CD4-positive, alpha-beta T cell (primary cell): ENCODE measurements around the gene EFCAB9. TPM values are rescaled to one million over a fixed set of nuclear protein-coding genes. Genes with fewer than 3 reads are reported as not detected.

Experiments used
- ATAC-seq: fragments of 200-7000 bp; cut with Tn5 transposase; one replicate; pipeline ENCODE4 v1.10.0; 2022; ENCODE audit warnings: mild to moderate bottlenecking; ENCODE audit not compliant: poor library complexity
- CTCF ChIA-PET: fragments of 350-600 bp; sonication (Branson Sonifier 250); formaldehyde crosslinking; loops from one replicate; lab custom pipeline; 2021; ENCODE audit warnings: antibody characterized with exemption, inconsistent platforms; lab: Charles Lee
- POLR2A ChIA-PET: fragments of 350-600 bp; sonication (Branson Sonifier 250); formaldehyde crosslinking; loops from one replicate; lab custom pipeline; 2021; ENCODE audit warnings: antibody characterized with exemption, inconsistent platforms; lab: Charles Lee
- DNase-seq, 14 experiments: peaks; one replicate each; pipeline ENCODE4 v3.0.0-alpha.2; 2013 to 2020; ENCODE audit warnings: mixed read lengths in 2 of 14
- H3K27ac ChIP-seq, 2 donors: one replicate each; pipeline versions ENCODE4 v1.5.1 to v1.7.0; 2013; ENCODE audit warnings: low read length in 2 of 2, low read depth in 1 of 2, mild to moderate bottlenecking in 1 of 2
- H3K27me3 ChIP-seq, 2 experiments: 1 replicate in 1 of 2; 2 replicates in 1 of 2; pipeline versions ENCODE4 v1.6.1 to v1.7.0; 2013; ENCODE audit warnings: low read length in 2 of 2, control low read depth in 1 of 2, mild to moderate bottlenecking in 1 of 2, moderate library complexity in 1 of 2; ENCODE audit not compliant: insufficient read depth in 2 of 2, control insufficient read depth in 1 of 2
- H3K36me3 ChIP-seq: one replicate; pipeline ENCODE4 v1.6.1; 2013; ENCODE audit warnings: low read length, control low read depth; ENCODE audit not compliant: insufficient read depth
- H3K4me1 ChIP-seq: one replicate; pipeline ENCODE4 v1.6.1; 2013; ENCODE audit warnings: low read length, control low read depth; ENCODE audit not compliant: insufficient read depth
- H3K4me3 ChIP-seq: one replicate; pipeline ENCODE4 v1.5.1; 2013; ENCODE audit warnings: mild to moderate bottlenecking, low read length, moderate library complexity
- H3K9me3 ChIP-seq, 2 experiments: 1 replicate in 1 of 2; 2 replicates in 1 of 2; pipeline versions ENCODE4 v1.6.1 to v1.7.0; 2013; ENCODE audit warnings: low read length in 2 of 2, mild to moderate bottlenecking in 2 of 2, control low read depth in 1 of 2, moderate library complexity in 1 of 2; ENCODE audit not compliant: control insufficient read depth in 1 of 2, insufficient read depth in 1 of 2
- H3K27ac Mint-ChIP-seq: one replicate; pipeline ENCODE4 v1.8.0; 2020; ENCODE audit warnings: mixed read lengths
- H3K27me3 Mint-ChIP-seq: one replicate; pipeline ENCODE4 v1.8.0; 2021; ENCODE audit warnings: mixed read lengths
- H3K36me3 Mint-ChIP-seq: one replicate; pipeline ENCODE4 v1.8.0; 2021; ENCODE audit warnings: low read depth, mixed read lengths
- H3K4me1 Mint-ChIP-seq: one replicate; pipeline ENCODE4 v1.8.0; 2021; ENCODE audit warnings: low read depth, mixed read lengths
- H3K4me3 Mint-ChIP-seq: one replicate; pipeline ENCODE4 v1.8.0; 2020; ENCODE audit warnings: mild to moderate bottlenecking, mixed read lengths
- H3K9me3 Mint-ChIP-seq: one replicate; pipeline ENCODE4 v1.8.0; 2020; ENCODE audit warnings: mixed read lengths
- CTCF ChIP-seq: fragments of 200-600 bp; IDR thresholded peaks from one replicate; pipeline ENCODE4 v1.8.0; 2022; ENCODE audit warnings: antibody characterized with exemption, mild to moderate bottlenecking
- intact Hi-C, 2 experiments: fragments of 100-400 bp; cut with DNase I in 1 of 2; cut with micrococcal nuclease in 1 of 2; formaldehyde crosslinking; loops; one replicate each; pipeline versions ENCODE4 v1.15.1 to v1.9.0; 2023 to 2025; cut with DNase I, micrococcal nuclease
- total RNA-seq, 174 experiments: library from RNA in 2 of 174; stranded (reverse) in 2 of 174; gene quantifications; one replicate each; pipeline ENCODE4 v1.2.3 and lab custom pipeline; 2021 to 2026

The EFCAB9 gene
- total RNA-seq, 2 experiments from 2014 or later = not detected

DNA sequence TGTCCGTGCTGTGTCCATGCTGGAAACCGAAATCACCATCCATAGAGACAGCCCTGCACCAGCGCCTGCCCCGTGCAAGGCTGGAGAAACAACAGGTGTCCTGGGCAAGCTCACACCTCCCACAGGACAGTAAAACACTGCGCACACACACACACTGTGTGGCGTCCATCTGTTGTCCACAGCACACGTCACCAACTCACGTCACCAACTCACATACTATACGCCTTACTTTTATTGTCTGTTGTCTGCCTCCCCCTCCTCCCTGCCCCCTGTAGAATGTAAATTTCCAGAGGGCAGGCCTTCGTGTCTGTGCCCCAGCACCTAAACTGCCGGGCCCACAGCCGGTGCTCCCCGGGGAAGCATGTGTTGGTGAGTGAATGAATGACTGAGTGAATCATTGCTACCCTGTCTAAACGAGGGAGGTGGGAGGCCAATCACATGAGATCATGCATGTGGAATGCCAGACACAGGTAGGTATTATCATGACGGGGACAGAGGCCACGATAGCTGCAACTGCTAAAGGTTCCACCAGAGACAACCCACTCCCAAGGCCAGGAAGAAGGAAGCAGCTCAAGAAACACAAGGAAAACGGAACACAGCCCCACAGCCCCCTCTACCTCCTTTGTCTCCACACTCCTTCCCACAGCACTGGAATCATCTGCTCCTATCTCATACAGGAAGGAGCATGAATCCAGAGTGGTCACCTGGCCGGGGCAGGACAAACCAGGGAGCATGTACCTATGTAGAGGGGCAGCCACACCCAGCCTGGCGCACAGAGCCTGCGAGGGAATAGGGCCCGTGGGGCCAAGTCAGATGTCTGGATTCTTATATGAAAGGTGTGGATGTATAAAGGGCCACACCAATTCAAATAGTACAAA is 47.9 kb upstream of the EFCAB9 start:
- DNase-seq (no peak), ATAC-seq (no peak)
- CTCF ChIA-PET = interaction anchor here (1.0 kb wide), 1 partner anchor 105 kb away, joined by 3 read pairs; no protein-coding TSS in a partner anchor
- H3K9me3 ChIP-seq = no peaks in the 10 kb centered on the region
- Mint-ChIP-seq H3K9me3 (no peaks in the 10 kb centered on the region), H3K4me1 (peaks cover 89% of the 10 kb centered on the region), H3K27ac (peak overlapping the region; percentile 87), H3K36me3 (peaks cover 84% of the 10 kb centered on the region), H3K27me3 (no peaks in the 10 kb centered on the region), H3K4me3 (no peak overlapping the region)
- intact Hi-C loops = no loop called here
- H3K27me3 ChIP-seq = no peaks in the 10 kb centered on the region
- no peak overlapping the region for H3K4me3 ChIP-seq
- peak overlapping the region in 1 of 2 donors; percentile 33 for H3K27ac ChIP-seq
- POLR2A ChIA-PET = interaction anchor here (1.0 to 2.6 kb wide), 2 partner anchors 29 to 33 kb away, joined by 3 to 9 read pairs; no protein-coding TSS in a partner anchor
- TF ChIP-seq CTCF = no peak
- peaks cover 96% of the 10 kb centered on the region for H3K4me1 ChIP-seq
- peaks cover 78% of the 10 kb centered on the region for H3K36me3 ChIP-seq

GRCh38 chr5:172146748-172147092 is 47.3 kb upstream of the EFCAB9 start:
- POLR2A ChIA-PET = no interaction called here

GRCh38 chr5:172147857-172148256 is 46.1 kb upstream of the EFCAB9 start:
- Mint-ChIP-seq H3K27ac (peak overlapping the region; percentile 87), H3K4me3 (no peak overlapping the region), H3K36me3 (peaks cover 88% of the 10 kb centered on the region), H3K27me3 (no peaks in the 10 kb centered on the region), H3K9me3 (no peaks in the 10 kb centered on the region), H3K4me1 (peaks cover 91% of the 10 kb centered on the region)
- ChIA-PET CTCF (no interaction called here), POLR2A (no interaction called here)
- TF ChIP-seq CTCF = no peak
- Histone ChIP-seq H3K27ac (peak overlapping the region in 1 of 2 donors; percentile 33), H3K36me3 (peaks cover 82% of the 10 kb centered on the region), H3K9me3 (no peaks in the 10 kb centered on the region), H3K4me3 (no peak overlapping the region), H3K4me1 (peaks cover 96% of the 10 kb centered on the region), H3K27me3 (no peaks in the 10 kb centered on the region)
- DNase-seq (peak in 1 of 14 experiments; percentile 35), ATAC-seq (no peak)
- intact Hi-C loops = no loop called here

More at GRCh38 chr5:172146748-172147092, 47.3 kb upstream of the EFCAB9 start:
- TF ChIP-seq CTCF = no peak
- peaks cover 91% of the 10 kb centered on the region for H3K4me1 Mint-ChIP-seq
- no peaks in the 10 kb centered on the region for H3K27me3 ChIP-seq
- peak overlapping the region in 1 of 2 donors; percentile 33 for H3K27ac ChIP-seq
- H3K4me1 ChIP-seq = peaks cover 96% of the 10 kb centered on the region
- no peak overlapping the region for H3K4me3 ChIP-seq
- peak overlapping the region; percentile 87 for H3K27ac Mint-ChIP-seq
- H3K4me3 Mint-ChIP-seq = no peak overlapping the region
- H3K9me3 Mint-ChIP-seq = no peaks in the 10 kb centered on the region
- CTCF ChIA-PET = no interaction called here
- H3K27me3 Mint-ChIP-seq = no peaks in the 10 kb centered on the region
- no peaks in the 10 kb centered on the region for H3K9me3 ChIP-seq
- intact Hi-C loops = no loop called here
- no peak for DNase-seq
- H3K36me3 Mint-ChIP-seq = peaks cover 86% of the 10 kb centered on the region
- ATAC-seq = no peak
- H3K36me3 ChIP-seq = peaks cover 80% of the 10 kb centered on the region
